Measurements from ENCODE around the gene HK2. TPM values are rescaled to one million over a fixed set of nuclear protein-coding genes. Genes with fewer than 3 reads are reported as not detected.
"Not testable (repeated sequence)": the region's sequence is repeated elsewhere in the genome, so short reads cannot be mapped to it uniquely, and the experiment has no call there.

Gene HK2
- total RNA-seq, 3 donors from 2014 or later: 9.8 to 39.2 (median 19.9) TPM

- Histone ChIP-seq H3K27ac (no peak overlapping the region), H3K9me3 (no peaks in the 10 kb centered on the region), H3K36me3 (no peaks in the 10 kb centered on the region), H3K4me1 (no peaks in the 10 kb centered on the region), H3K4me3 (no peak overlapping the region), H3K27me3 (no peaks in the 10 kb centered on the region)
- TF ChIP-seq, protein P1, sequence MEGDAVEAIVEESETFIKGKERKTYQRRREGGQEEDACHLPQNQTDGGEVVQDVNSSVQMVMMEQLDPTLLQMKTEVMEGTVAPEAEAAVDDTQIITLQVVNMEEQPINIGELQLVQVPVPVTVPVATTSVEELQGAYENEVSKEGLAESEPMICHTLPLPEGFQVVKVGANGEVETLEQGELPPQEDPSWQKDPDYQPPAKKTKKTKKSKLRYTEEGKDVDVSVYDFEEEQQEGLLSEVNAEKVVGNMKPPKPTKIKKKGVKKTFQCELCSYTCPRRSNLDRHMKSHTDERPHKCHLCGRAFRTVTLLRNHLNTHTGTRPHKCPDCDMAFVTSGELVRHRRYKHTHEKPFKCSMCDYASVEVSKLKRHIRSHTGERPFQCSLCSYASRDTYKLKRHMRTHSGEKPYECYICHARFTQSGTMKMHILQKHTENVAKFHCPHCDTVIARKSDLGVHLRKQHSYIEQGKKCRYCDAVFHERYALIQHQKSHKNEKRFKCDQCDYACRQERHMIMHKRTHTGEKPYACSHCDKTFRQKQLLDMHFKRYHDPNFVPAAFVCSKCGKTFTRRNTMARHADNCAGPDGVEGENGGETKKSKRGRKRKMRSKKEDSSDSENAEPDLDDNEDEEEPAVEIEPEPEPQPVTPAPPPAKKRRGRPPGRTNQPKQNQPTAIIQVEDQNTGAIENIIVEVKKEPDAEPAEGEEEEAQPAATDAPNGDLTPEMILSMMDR (IDR thresholded peaks at IDR 0.05): no peak
- no peak for TF ChIP-seq POLR2AphosphoS5 (IDR thresholded peaks at IDR 0.05)
- no peak for DNase-seq (ENCODE audit: low spot score in 2 of 2)
- intact Hi-C loops (cut with DNase I; ENCODE audit: low total_unique reads): loop anchor here (1.0 kb wide), 1 partner anchor 38 kb away; no protein-coding TSS in a partner anchor
These were observed 5.4 kb upstream of the HK2 start for GRCh38 chr2:74828543-74828942.

GRCh38 chr2:74831693-74832530 lies 2.0 kb upstream of the HK2 start:
- H3K9me3 ChIP-seq: no peaks in the 10 kb centered on the region
- H3K4me1 ChIP-seq: no peaks in the 10 kb centered on the region
- H3K27ac ChIP-seq: no peak overlapping the region
- TF ChIP-seq, protein P1 (IDR thresholded peaks at IDR 0.05): no peak
- no peak for TF ChIP-seq POLR2A (IDR thresholded peaks at IDR 0.05)
- TF ChIP-seq POLR2AphosphoS5 (IDR thresholded peaks at IDR 0.05): no peak
- no peaks in the 10 kb centered on the region for H3K36me3 ChIP-seq
- H3K27me3 ChIP-seq: no peaks in the 10 kb centered on the region
- no peak overlapping the region for H3K4me3 ChIP-seq
- DNase-seq (ENCODE audit: low spot score in 2 of 2): no peak
- intact Hi-C loops (cut with DNase I; ENCODE audit: low total_unique reads): no loop called here

DNA sequence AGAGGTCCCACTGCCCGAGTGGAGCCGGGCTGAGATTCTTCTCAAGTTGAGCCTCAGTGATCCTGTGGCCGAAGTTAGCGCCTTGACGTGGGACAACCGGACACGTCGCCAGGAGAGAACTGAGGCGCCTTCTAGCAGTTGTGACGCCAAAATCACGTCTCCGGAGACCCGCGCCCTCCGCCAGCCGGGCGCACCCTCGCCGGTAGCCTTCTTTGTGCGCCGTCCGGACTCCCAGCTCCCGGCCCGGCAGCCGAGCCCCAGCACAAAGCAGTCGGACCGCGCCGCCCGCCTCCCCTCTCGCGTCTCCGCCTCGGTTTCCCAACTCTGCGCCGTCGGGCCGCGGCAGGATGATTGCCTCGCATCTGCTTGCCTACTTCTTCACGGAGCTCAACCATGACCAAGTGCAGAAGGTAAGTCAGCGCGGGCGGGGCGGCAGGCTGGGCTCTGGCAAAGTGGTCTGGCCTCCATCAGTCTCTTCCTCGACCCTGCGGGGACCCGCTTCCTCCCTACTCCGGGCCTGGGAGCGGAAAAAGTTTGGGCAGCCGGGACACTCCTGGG lies 386 bp downstream of the HK2 start:
- H3K27me3 ChIP-seq; intact Hi-C loops (cut with DNase I; ENCODE audit: low total_unique reads); DNase-seq (ENCODE audit: low spot score in 2 of 2); H3K4me1 ChIP-seq; H3K9me3 ChIP-seq; H3K36me3 ChIP-seq: not testable (repeated sequence)
- Histone ChIP-seq H3K4me3 (peak overlapping the region; percentile 61 to 92 (median 67)), H3K27ac (peak overlapping the region; percentile 67 to 71)

GRCh38 chr2:74834792-74835755 lies 1.1 kb downstream of the HK2 start:
- H3K36me3 ChIP-seq: no peaks in the 10 kb centered on the region
- no peaks in the 10 kb centered on the region for H3K9me3 ChIP-seq
- H3K27me3 ChIP-seq: no peaks in the 10 kb centered on the region
- TF ChIP-seq, protein P1 (IDR thresholded peaks at IDR 0.05): no peak
- peak in 1 of 3 donors; percentile 9 for TF ChIP-seq POLR2AphosphoS5 (IDR thresholded peaks at IDR 0.05)
- DNase-seq (ENCODE audit: low spot score in 2 of 2): no peak
- peak overlapping the region; percentile 61 to 92 (median 67) for H3K4me3 ChIP-seq
- intact Hi-C loops (cut with DNase I; ENCODE audit: low total_unique reads): no loop called here
- no peaks in the 10 kb centered on the region for H3K4me1 ChIP-seq
- peak overlapping the region; percentile 67 to 71 for H3K27ac ChIP-seq

- Histone ChIP-seq H3K9me3 (no peaks in the 10 kb centered on the region), H3K36me3 (no peaks in the 10 kb centered on the region), H3K4me3 (peak overlapping the region; percentile 61 to 92 (median 67)), H3K27ac (peak overlapping the region; percentile 59 to 71), H3K4me1 (no peaks in the 10 kb centered on the region), H3K27me3 (no peaks in the 10 kb centered on the region)
- no peak for DNase-seq (ENCODE audit: low spot score in 2 of 2)
- TF ChIP-seq, protein P1 (IDR thresholded peaks at IDR 0.05): peak; percentile 45 to 61 (median 59)
- TF ChIP-seq POLR2A (IDR thresholded peaks at IDR 0.05): no peak
- intact Hi-C loops (cut with DNase I; ENCODE audit: low total_unique reads): no loop called here
These were observed 2.1 kb downstream of the HK2 start for GRCh38 chr2:74835831-74836674.
